ENCODE results near the gene PAX7.

The PAX7 gene

GRCh38 chr1:18676332-18676781 is 45.7 kb downstream of the PAX7 start:
- WGBS (ENCODE audit: insufficient coverage): no CpG with 5 or more reads among the region's 6 CpGs
- no peaks in the 10 kb centered on the region for H3K36me3 ChIP-seq (ENCODE audit: control insufficient read depth in 4 of 4, insufficient read depth in 4 of 4, low read length in 3 of 4)
- CTCF ChIA-PET: no interaction called here

GRCh38 chr1:18681423-18681835 is 50.8 kb downstream of the PAX7 start:
- H3K9me3 ChIP-seq (ENCODE audit: control extremely low read depth in 1 of 5, control insufficient read depth in 4 of 5, insufficient read depth in 2 of 5, low read depth in 1 of 5, low read length in 4 of 5): peaks cover 0 to 3% (median 0%) of the 10 kb centered on the region in 5 experiments
- peaks cover 0 to 87% (median 20%) of the 10 kb centered on the region in 5 experiments for H3K27me3 ChIP-seq (replicated peaks in 2 of 5; ENCODE audit: control insufficient read depth in 4 of 5, insufficient read depth in 5 of 5, low read length in 4 of 5)
- 100% methylated on average over 1 of the region's 4 CpGs for WGBS (ENCODE audit: insufficient coverage)
- no peaks in the 10 kb centered on the region for H3K4me1 ChIP-seq (ENCODE audit: control extremely low read depth in 1 of 4, control insufficient read depth in 4 of 4, insufficient read depth in 4 of 4, low read length in 3 of 4)
- CTCF ChIA-PET: interaction anchor here (0.8 to 1.4 kb wide), 3 partner anchors 9 to 84 kb away, joined by 4 read pairs; no protein-coding TSS in a partner anchor
- DNase-seq: peak in 2 of 3 donors; percentile 11 to 24
- no peak overlapping the region for H3K4me3 ChIP-seq (ENCODE audit: control insufficient read depth in 1 of 7, extremely low read depth in 1 of 7, insufficient read depth in 4 of 7, low read depth in 2 of 7, low read length in 6 of 7)
- H3K27ac ChIP-seq (ENCODE audit: insufficient read depth in 1 of 2, low read depth in 1 of 2, low read length in 2 of 2, poor library complexity in 1 of 2, severe bottlenecking in 2 of 2): no peak overlapping the region
- POLR2A ChIA-PET: no interaction called here
- no peaks in the 10 kb centered on the region for H3K36me3 ChIP-seq (ENCODE audit: control insufficient read depth in 4 of 4, insufficient read depth in 4 of 4, low read length in 3 of 4)

More at GRCh38 chr1:18676332-18676781, 45.7 kb downstream of the PAX7 start:
- no peak for DNase-seq
- peaks cover 0 to 3% (median 0%) of the 10 kb centered on the region in 5 experiments for H3K9me3 ChIP-seq (ENCODE audit: control extremely low read depth in 1 of 5, control insufficient read depth in 4 of 5, insufficient read depth in 2 of 5, low read depth in 1 of 5, low read length in 4 of 5)
- peaks cover 2 to 81% (median 31%) of the 10 kb centered on the region in 5 experiments for H3K27me3 ChIP-seq (replicated peaks in 2 of 5; ENCODE audit: control insufficient read depth in 4 of 5, insufficient read depth in 5 of 5, low read length in 4 of 5)
- POLR2A ChIA-PET: no interaction called here
- H3K4me1 ChIP-seq (ENCODE audit: control extremely low read depth in 1 of 4, control insufficient read depth in 4 of 4, insufficient read depth in 4 of 4, low read length in 3 of 4): no peaks in the 10 kb centered on the region
- H3K4me3 ChIP-seq (ENCODE audit: control insufficient read depth in 1 of 7, extremely low read depth in 1 of 7, insufficient read depth in 4 of 7, low read depth in 2 of 7, low read length in 6 of 7): no peak overlapping the region
- H3K27ac ChIP-seq (ENCODE audit: insufficient read depth in 1 of 2, low read depth in 1 of 2, low read length in 2 of 2, poor library complexity in 1 of 2, severe bottlenecking in 2 of 2): no peak overlapping the region

DNA sequence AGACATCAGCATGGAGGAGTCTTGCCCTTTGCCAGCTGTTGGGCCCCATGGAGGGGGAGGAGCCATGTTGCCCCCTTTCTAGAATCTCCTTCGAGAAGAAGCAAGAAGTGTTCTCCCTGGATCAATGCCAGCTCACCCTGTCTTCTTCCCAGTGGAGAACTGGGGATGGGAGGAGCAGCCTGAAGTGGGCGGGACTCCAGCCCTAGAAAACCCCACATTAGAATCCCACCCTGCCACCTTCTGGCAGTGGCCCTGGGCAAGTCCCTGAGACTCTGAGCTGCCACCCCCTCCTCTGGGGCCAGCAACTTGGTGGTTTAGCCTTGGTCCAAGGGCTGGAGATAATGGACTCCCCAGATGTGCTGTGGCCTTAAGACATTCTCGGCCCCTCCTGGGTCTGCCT is 51.7 kb downstream of the PAX7 start:
- WGBS (ENCODE audit: insufficient coverage): 80% methylated on average over 1 of the region's 3 CpGs
- Histone ChIP-seq H3K9me3 (ENCODE audit: control extremely low read depth in 1 of 5, control insufficient read depth in 4 of 5, insufficient read depth in 2 of 5, low read depth in 1 of 5, low read length in 4 of 5) (peaks cover 0 to 3% (median 0%) of the 10 kb centered on the region in 5 experiments), H3K4me1 (ENCODE audit: control extremely low read depth in 1 of 4, control insufficient read depth in 4 of 4, insufficient read depth in 4 of 4, low read length in 3 of 4) (no peaks in the 10 kb centered on the region), H3K27me3 (replicated peaks in 2 of 5; ENCODE audit: control insufficient read depth in 4 of 5, insufficient read depth in 5 of 5, low read length in 4 of 5) (peaks cover 0 to 81% (median 20%) of the 10 kb centered on the region in 5 experiments), H3K27ac (ENCODE audit: insufficient read depth in 1 of 2, low read depth in 1 of 2, low read length in 2 of 2, poor library complexity in 1 of 2, severe bottlenecking in 2 of 2) (no peak overlapping the region), H3K36me3 (ENCODE audit: control insufficient read depth in 4 of 4, insufficient read depth in 4 of 4, low read length in 3 of 4) (no peaks in the 10 kb centered on the region), H3K4me3 (ENCODE audit: control insufficient read depth in 1 of 7, extremely low read depth in 1 of 7, insufficient read depth in 4 of 7, low read depth in 2 of 7, low read length in 6 of 7) (no peak overlapping the region)
- no peak for DNase-seq
- ChIA-PET POLR2A (no interaction called here), CTCF (interaction anchor here (0.8 to 1.4 kb wide), 3 partner anchors 8 to 1805 kb away, joined by 3 to 4 read pairs (median 4); no protein-coding TSS in a partner anchor)

GRCh38 chr1:18684303-18684702 is 53.7 kb downstream of the PAX7 start:
- no peaks in the 10 kb centered on the region for H3K4me1 ChIP-seq (ENCODE audit: control extremely low read depth in 1 of 4, control insufficient read depth in 4 of 4, insufficient read depth in 4 of 4, low read length in 3 of 4)
- peaks cover 0 to 3% (median 0%) of the 10 kb centered on the region in 5 experiments for H3K9me3 ChIP-seq (ENCODE audit: control extremely low read depth in 1 of 5, control insufficient read depth in 4 of 5, insufficient read depth in 2 of 5, low read depth in 1 of 5, low read length in 4 of 5)
- 37% methylated on average over 16 of the region's 16 CpGs for WGBS (ENCODE audit: insufficient coverage)
- no peak for DNase-seq
- ChIA-PET CTCF (interaction anchor here (1.7 kb wide), 1 partner anchor 87 kb away, joined by 4 read pairs; no protein-coding TSS in a partner anchor), POLR2A (no interaction called here)
- no peak overlapping the region for H3K27ac ChIP-seq (ENCODE audit: insufficient read depth in 1 of 2, low read depth in 1 of 2, low read length in 2 of 2, poor library complexity in 1 of 2, severe bottlenecking in 2 of 2)
- H3K36me3 ChIP-seq (ENCODE audit: control insufficient read depth in 4 of 4, insufficient read depth in 4 of 4, low read length in 3 of 4): no peaks in the 10 kb centered on the region
- peaks cover 0 to 75% (median 22%) of the 10 kb centered on the region in 5 experiments for H3K27me3 ChIP-seq (replicated peaks in 2 of 5; ENCODE audit: control insufficient read depth in 4 of 5, insufficient read depth in 5 of 5, low read length in 4 of 5)
- no peak overlapping the region for H3K4me3 ChIP-seq (ENCODE audit: control insufficient read depth in 1 of 7, extremely low read depth in 1 of 7, insufficient read depth in 4 of 7, low read depth in 2 of 7, low read length in 6 of 7)

DNA sequence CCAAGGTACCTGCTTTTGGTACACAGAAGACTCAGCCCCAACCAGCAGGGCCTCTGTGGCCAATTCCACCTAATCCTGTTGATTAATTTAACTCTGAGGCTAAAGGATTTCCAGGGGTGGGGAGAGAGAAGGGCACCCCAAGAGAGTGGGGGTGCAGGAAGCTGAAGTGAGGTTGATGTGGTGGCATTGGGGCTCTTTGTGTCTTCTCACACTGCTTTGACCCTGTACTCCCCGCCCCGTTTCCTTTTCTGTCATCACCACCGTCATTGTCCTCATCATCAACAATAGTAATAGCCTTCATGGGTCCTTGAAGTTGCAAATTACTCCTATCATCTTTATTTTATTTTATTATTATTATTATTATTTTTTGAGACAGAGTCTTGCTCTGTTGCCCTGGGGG is 55.9 kb downstream of the PAX7 start:
- no peak for DNase-seq
- no peaks in the 10 kb centered on the region for H3K4me1 ChIP-seq (ENCODE audit: control extremely low read depth in 1 of 4, control insufficient read depth in 4 of 4, insufficient read depth in 4 of 4, low read length in 3 of 4)
- no peaks in the 10 kb centered on the region for H3K36me3 ChIP-seq (ENCODE audit: control insufficient read depth in 4 of 4, insufficient read depth in 4 of 4, low read length in 3 of 4)
- WGBS (ENCODE audit: insufficient coverage): no CpG with 5 or more reads among the region's 3 CpGs
- peaks cover 0 to 73% (median 16%) of the 10 kb centered on the region in 5 experiments for H3K27me3 ChIP-seq (replicated peaks in 2 of 5; ENCODE audit: control insufficient read depth in 4 of 5, insufficient read depth in 5 of 5, low read length in 4 of 5)
- ChIA-PET POLR2A (no interaction called here), CTCF (no interaction called here)
- H3K4me3 ChIP-seq (ENCODE audit: control insufficient read depth in 1 of 7, extremely low read depth in 1 of 7, insufficient read depth in 4 of 7, low read depth in 2 of 7, low read length in 6 of 7): no peak overlapping the region
- H3K9me3 ChIP-seq (ENCODE audit: control extremely low read depth in 1 of 5, control insufficient read depth in 4 of 5, insufficient read depth in 2 of 5, low read depth in 1 of 5, low read length in 4 of 5): no peaks in the 10 kb centered on the region
- H3K27ac ChIP-seq (ENCODE audit: insufficient read depth in 1 of 2, low read depth in 1 of 2, low read length in 2 of 2, poor library complexity in 1 of 2, severe bottlenecking in 2 of 2): no peak overlapping the region

DNA sequence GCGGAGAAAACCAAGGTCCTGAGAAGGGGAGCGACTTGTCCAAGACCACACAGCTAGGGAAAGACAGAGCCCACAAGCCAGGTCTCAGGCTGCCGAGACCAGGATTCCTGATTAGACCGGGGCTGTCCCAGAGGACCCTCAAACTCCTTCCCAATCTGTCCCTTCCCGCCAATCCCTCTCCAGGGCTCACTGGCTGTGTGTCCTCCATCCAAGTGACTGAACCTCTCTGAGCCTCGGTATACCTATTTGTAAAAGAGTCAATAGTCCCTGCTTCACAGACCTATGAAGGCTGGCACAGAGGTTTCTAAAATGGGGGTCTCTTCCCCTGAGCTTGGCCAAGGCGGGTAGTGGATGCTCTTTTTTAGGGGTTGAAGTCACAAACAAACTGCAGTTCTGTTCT is 56.6 kb downstream of the PAX7 start:
- Histone ChIP-seq H3K9me3 (ENCODE audit: control extremely low read depth in 1 of 5, control insufficient read depth in 4 of 5, insufficient read depth in 2 of 5, low read depth in 1 of 5, low read length in 4 of 5) (no peaks in the 10 kb centered on the region), H3K4me1 (ENCODE audit: control extremely low read depth in 1 of 4, control insufficient read depth in 4 of 4, insufficient read depth in 4 of 4, low read length in 3 of 4) (no peaks in the 10 kb centered on the region), H3K27me3 (replicated peaks in 2 of 5; ENCODE audit: control insufficient read depth in 4 of 5, insufficient read depth in 5 of 5, low read length in 4 of 5) (peaks cover 0 to 77% (median 16%) of the 10 kb centered on the region in 5 experiments), H3K4me3 (ENCODE audit: control insufficient read depth in 1 of 7, extremely low read depth in 1 of 7, insufficient read depth in 4 of 7, low read depth in 2 of 7, low read length in 6 of 7) (no peak overlapping the region), H3K27ac (ENCODE audit: insufficient read depth in 1 of 2, low read depth in 1 of 2, low read length in 2 of 2, poor library complexity in 1 of 2, severe bottlenecking in 2 of 2) (no peak overlapping the region), H3K36me3 (ENCODE audit: control insufficient read depth in 4 of 4, insufficient read depth in 4 of 4, low read length in 3 of 4) (no peaks in the 10 kb centered on the region)
- 95% methylated on average over 7 of the region's 7 CpGs for whole genome bisulfite sequencing (ENCODE audit: insufficient coverage)
- ChIA-PET POLR2A (no interaction called here), CTCF (no interaction called here)
- DNase-seq: no peak

GRCh38 chr1:18691648-18692047 is 61.0 kb downstream of the PAX7 start:
- POLR2A ChIA-PET: no interaction called here
- H3K27me3 ChIP-seq (replicated peaks in 2 of 5; ENCODE audit: control insufficient read depth in 4 of 5, insufficient read depth in 5 of 5, low read length in 4 of 5): peaks cover 0 to 73% (median 15%) of the 10 kb centered on the region in 5 experiments
- no peaks in the 10 kb centered on the region for H3K9me3 ChIP-seq (ENCODE audit: control extremely low read depth in 1 of 5, control insufficient read depth in 4 of 5, insufficient read depth in 2 of 5, low read depth in 1 of 5, low read length in 4 of 5)
- WGBS (ENCODE audit: insufficient coverage): 96% methylated on average over 17 of the region's 20 CpGs
- H3K27ac ChIP-seq (ENCODE audit: insufficient read depth in 1 of 2, low read depth in 1 of 2, low read length in 2 of 2, poor library complexity in 1 of 2, severe bottlenecking in 2 of 2): no peak overlapping the region
- no peak overlapping the region for H3K4me3 ChIP-seq (ENCODE audit: control insufficient read depth in 1 of 7, extremely low read depth in 1 of 7, insufficient read depth in 4 of 7, low read depth in 2 of 7, low read length in 6 of 7)
- H3K36me3 ChIP-seq (ENCODE audit: control insufficient read depth in 4 of 4, insufficient read depth in 4 of 4, low read length in 3 of 4): no peaks in the 10 kb centered on the region
- CTCF ChIA-PET: no interaction called here
- no peak for DNase-seq
- no peaks in the 10 kb centered on the region for H3K4me1 ChIP-seq (ENCODE audit: control extremely low read depth in 1 of 4, control insufficient read depth in 4 of 4, insufficient read depth in 4 of 4, low read length in 3 of 4)

Measured in common myeloid progenitor, CD34-positive (primary cell).